Endothelial cell of umbilical vein (primary cell): ENCODE data around the gene KCTD21. TPM values are rescaled to one million over a fixed set of nuclear protein-coding genes. Genes with fewer than 3 reads are reported as not detected.
A peak's percentile ranks its signal among the peaks of the same experiment; 100 is the strongest.

Experiments used
- BruUV-seq: library from RNA; stranded (reverse); fragments of 400-500 nt; replicated peaks from 2 replicates; lab custom pipeline; 2021; lab: Mats Ljungman, UMichigan
- CTCF ChIA-PET: fragments of 300-600, 350-600 bp; sonication (Branson Sonifier 250); formaldehyde crosslinking; loops from one replicate; lab custom pipeline; 2021; ENCODE audit warnings: antibody characterized with exemption, inconsistent platforms; lab: Charles Lee
- POLR2A ChIA-PET: fragments of 300-600, 350-600 bp; sonication (Branson Sonifier 250); formaldehyde crosslinking; loops from one replicate; lab custom pipeline; 2021; ENCODE audit warnings: antibody characterized with exemption, inconsistent platforms; lab: Charles Lee
- DNase-seq: peaks from one replicate; pipeline ENCODE4 v3.0.0-alpha.2; 2011; ENCODE audit warnings: low read depth, low spot score
- FAIRE-seq: peaks from 2 replicates; lab custom pipeline; 2011; peaks lifted over from hg19 to GRCh38; lab: Jason Lieb, UNC
- H2AFZ ChIP-seq: 2 replicates; pipeline ENCODE4 v1.6.0; 2012; ENCODE audit warnings: low read depth, low read length, control low read depth, inconsistent platforms
- H3K27ac ChIP-seq: 2 replicates; pipeline ENCODE4 v1.5.1; 2011; ENCODE audit warnings: low read depth, mild to moderate bottlenecking, control low read depth, low read length, moderate library complexity; ENCODE audit not compliant: insufficient read depth
- H3K27me3 ChIP-seq, 2 experiments: 2 replicates each; pipeline versions ENCODE4 v1.6.0 to v1.6.1; 2011; ENCODE audit warnings: low read length in 2 of 2, mixed read lengths in 1 of 2; ENCODE audit not compliant: control insufficient read depth in 2 of 2, insufficient read depth in 2 of 2
- H3K36me3 ChIP-seq, 2 experiments: 2 replicates in 1 of 2; 3 replicates in 1 of 2; pipeline ENCODE4 v1.5.1; 2011; ENCODE audit warnings: low read length in 2 of 2, mild to moderate bottlenecking in 1 of 2, moderate library complexity in 1 of 2; ENCODE audit not compliant: control insufficient read depth in 2 of 2, insufficient read depth in 2 of 2; ENCODE audit errors: extremely low read depth in 1 of 2
- H3K4me1 ChIP-seq: 3 replicates; pipeline ENCODE4 v1.5.1; 2011; ENCODE audit warnings: mild to moderate bottlenecking, low read length; ENCODE audit not compliant: control insufficient read depth, insufficient read depth; ENCODE audit errors: extremely low read depth
- H3K4me2 ChIP-seq: 2 replicates; pipeline ENCODE4 v1.6.1; 2011; ENCODE audit warnings: low read length, control low read depth, mixed read lengths; ENCODE audit not compliant: insufficient read depth
- H3K4me3 ChIP-seq, 3 experiments: fragments of 200-600 bp in 1 of 3; sonication (generic), shearing (Covaris generic) in 1 of 3; replicated peaks in 1 of 3; 2 replicates each; pipeline ENCODE4 v1.5.1; 2011 to 2016; ENCODE audit warnings: control low read depth in 3 of 3, low read length in 3 of 3, mild to moderate bottlenecking in 2 of 3, inconsistent platforms in 1 of 3, low read depth in 1 of 3, moderate library complexity in 1 of 3; ENCODE audit not compliant: insufficient read depth in 1 of 3
- H3K79me2 ChIP-seq: 2 replicates; pipeline ENCODE4 v1.6.0; 2012; ENCODE audit warnings: low read length, inconsistent platforms; ENCODE audit not compliant: control insufficient read depth, insufficient read depth
- H3K9ac ChIP-seq: replicated peaks from 2 replicates; pipeline ENCODE3; 2011; ENCODE audit warnings: low read length, control low read depth; ENCODE audit not compliant: insufficient read depth; ENCODE audit errors: extremely low read depth
- H3K9me1 ChIP-seq: replicated peaks from 3 replicates; pipeline ENCODE4 v1.6.0; 2011; ENCODE audit warnings: mild to moderate bottlenecking, low read length; ENCODE audit not compliant: control insufficient read depth, insufficient read depth; ENCODE audit errors: extremely low read depth
- H3K9me3 ChIP-seq: replicated peaks from 2 replicates; pipeline ENCODE4 v1.5.1; 2012; ENCODE audit warnings: low read length, inconsistent platforms; ENCODE audit not compliant: control insufficient read depth, insufficient read depth
- H4K20me1 ChIP-seq: replicated peaks from 2 replicates; pipeline ENCODE3; 2011; ENCODE audit warnings: mild to moderate bottlenecking, low read length; ENCODE audit not compliant: control insufficient read depth, insufficient read depth; ENCODE audit errors: extremely low read depth
- EZH2 ChIP-seq: IDR thresholded peaks from 2 replicates; pipeline ENCODE4 v1.6.1; 2012; ENCODE audit warnings: borderline replicate concordance, low read depth, mild to moderate bottlenecking, moderate library complexity, low read length, inconsistent platforms; ENCODE audit not compliant: severe bottlenecking
- FOS ChIP-seq: IDR thresholded peaks from 2 replicates; pipeline ENCODE4 v1.6.1; 2011; ENCODE audit warnings: mild to moderate bottlenecking, low read length, moderate library complexity, borderline replicate concordance; ENCODE audit not compliant: insufficient read depth
- GATA2 ChIP-seq: IDR thresholded peaks from 2 replicates; pipeline ENCODE4 v1.7.0; 2011; ENCODE audit warnings: low read depth, mild to moderate bottlenecking, moderate library complexity, mixed read lengths, low read length; ENCODE audit not compliant: insufficient read length, insufficient read depth
- JUN ChIP-seq: IDR thresholded peaks from 2 replicates; pipeline ENCODE4 v1.6.1; 2011; ENCODE audit warnings: borderline replicate concordance, low read depth; ENCODE audit not compliant: insufficient read length, insufficient read depth
- MYC ChIP-seq: IDR thresholded peaks from one replicate; pipeline ENCODE4 v1.6.1; 2011; ENCODE audit warnings: mild to moderate bottlenecking, low read depth, low read length
- POLR2A ChIP-seq: IDR thresholded peaks from 2 replicates; pipeline ENCODE4 v1.6.1; 2012; ENCODE audit warnings: low read depth, mild to moderate bottlenecking, control low read depth, low read length
- POLR2AphosphoS5 ChIP-seq: IDR thresholded peaks from 2 replicates; pipeline ENCODE4 v1.6.1; 2012; ENCODE audit warnings: low read depth, mild to moderate bottlenecking, control low read depth, low read length, moderate library complexity; ENCODE audit not compliant: insufficient read depth
- dilution Hi-C: fragments of 300-500 bp; cut with MboI; formaldehyde crosslinking; loops from one replicate; pipeline ENCODE4 v1.15.0; 2019; ENCODE audit warnings: low sequenced_read_pairs; ENCODE audit not compliant: extremely low pct_ligation_motif_present
- intact Hi-C: fragments of 100-400 bp; cut with micrococcal nuclease; formaldehyde crosslinking; loops from one replicate; pipeline ENCODE4 v1.10.0; 2022
- polyA plus RNA-seq, 4 experiments: library from polyadenylated mRNA; depleted of rRNA in 3 of 4; stranded (reverse) in 3 of 4; unstranded in 1 of 4; fragments of >200 nt; gene quantifications; 2 replicates each; pipeline versions ENCODE4 v1.2.1 to v1.2.3, GENCODE V29; 2011 to 2012; ENCODE audit warnings: missing spikeins in 1 of 4
- total RNA-seq: library from RNA; stranded (reverse); gene quantifications from 2 replicates; pipeline ENCODE4 v1.2.3, GENCODE V29; 2021
- TF ChIP-seq, protein P1 (sequence below), 2 donors: IDR thresholded peaks; 1 replicate in 1 of 2; 2 replicates in 1 of 2; pipeline ENCODE4 v1.5.1; 2011; ENCODE audit warnings: low read length in 2 of 2, mild to moderate bottlenecking in 2 of 2, moderate library complexity in 2 of 2, control low read depth in 1 of 2, inconsistent platforms in 1 of 2, low read depth in 1 of 2; ENCODE audit not compliant: insufficient read depth in 1 of 2; ENCODE audit errors: extremely low read depth in 1 of 2
- TF ChIP-seq, protein P2 (sequence below): IDR thresholded peaks from 2 replicates; pipeline ENCODE4 v1.6.1; 2011; ENCODE audit not compliant: insufficient read depth, insufficient read length

KCTD21 gene
- total and polyA plus RNA-seq, 2 donors (not counting 3 experiments of a cell fraction or from before 2014, with no cell fraction given) = 8.5 to 11.9 TPM

DNA sequence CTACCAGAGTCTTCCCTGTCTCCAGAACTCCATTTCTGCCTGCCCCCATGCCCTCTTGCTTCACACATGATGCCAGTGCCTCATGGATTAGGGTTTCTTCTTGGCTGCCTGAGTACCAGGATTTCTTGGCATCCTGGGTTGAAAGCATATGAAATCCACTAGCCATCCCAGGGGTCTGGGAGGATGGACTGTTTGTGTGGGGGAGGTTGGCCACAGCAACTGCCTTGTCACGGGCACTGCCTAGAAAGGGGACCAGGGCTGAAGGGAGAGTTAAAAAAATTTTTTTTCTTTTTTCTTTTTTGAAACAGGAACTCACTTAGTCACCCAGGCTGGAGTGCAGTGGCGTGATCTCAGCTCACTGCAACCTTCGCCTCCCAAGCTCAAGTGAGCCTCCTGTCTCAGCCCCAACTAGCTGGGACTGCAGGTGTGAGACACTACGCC, 4.5 kb upstream of the KCTD21 start:
- Histone ChIP-seq H2AFZ (no peak overlapping the region), H3K27me3 (no peaks in the 10 kb centered on the region), H3K36me3 (peaks cover 0 to 3% of the 10 kb centered on the region in 2 experiments), H3K4me3 (no peak overlapping the region), H3K27ac (no peak overlapping the region), H3K9me1 (no peaks in the 10 kb centered on the region), H3K9ac (no peak overlapping the region), H3K4me2 (no peak overlapping the region), H4K20me1 (no peaks in the 10 kb centered on the region), H3K4me1 (peaks cover 21% of the 10 kb centered on the region), H3K79me2 (peaks cover 18% of the 10 kb centered on the region), H3K9me3 (no peaks in the 10 kb centered on the region)
- TF ChIP-seq, protein P1, sequence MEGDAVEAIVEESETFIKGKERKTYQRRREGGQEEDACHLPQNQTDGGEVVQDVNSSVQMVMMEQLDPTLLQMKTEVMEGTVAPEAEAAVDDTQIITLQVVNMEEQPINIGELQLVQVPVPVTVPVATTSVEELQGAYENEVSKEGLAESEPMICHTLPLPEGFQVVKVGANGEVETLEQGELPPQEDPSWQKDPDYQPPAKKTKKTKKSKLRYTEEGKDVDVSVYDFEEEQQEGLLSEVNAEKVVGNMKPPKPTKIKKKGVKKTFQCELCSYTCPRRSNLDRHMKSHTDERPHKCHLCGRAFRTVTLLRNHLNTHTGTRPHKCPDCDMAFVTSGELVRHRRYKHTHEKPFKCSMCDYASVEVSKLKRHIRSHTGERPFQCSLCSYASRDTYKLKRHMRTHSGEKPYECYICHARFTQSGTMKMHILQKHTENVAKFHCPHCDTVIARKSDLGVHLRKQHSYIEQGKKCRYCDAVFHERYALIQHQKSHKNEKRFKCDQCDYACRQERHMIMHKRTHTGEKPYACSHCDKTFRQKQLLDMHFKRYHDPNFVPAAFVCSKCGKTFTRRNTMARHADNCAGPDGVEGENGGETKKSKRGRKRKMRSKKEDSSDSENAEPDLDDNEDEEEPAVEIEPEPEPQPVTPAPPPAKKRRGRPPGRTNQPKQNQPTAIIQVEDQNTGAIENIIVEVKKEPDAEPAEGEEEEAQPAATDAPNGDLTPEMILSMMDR (IDR thresholded peaks at IDR 0.05; ENCODE audit: extremely low read depth in 1 of 2, insufficient read depth in 1 of 2, low read depth in 1 of 2, low read length in 2 of 2) = no peak
- no peak for TF ChIP-seq JUN
- no peak for TF ChIP-seq MYC
- TF ChIP-seq EZH2 = no peak
- no peak for TF ChIP-seq FOS
- TF ChIP-seq, protein P2, sequence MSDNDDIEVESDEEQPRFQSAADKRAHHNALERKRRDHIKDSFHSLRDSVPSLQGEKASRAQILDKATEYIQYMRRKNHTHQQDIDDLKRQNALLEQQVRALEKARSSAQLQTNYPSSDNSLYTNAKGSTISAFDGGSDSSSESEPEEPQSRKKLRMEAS = no peak
- no peak for TF ChIP-seq POLR2A
- TF ChIP-seq GATA2 = no peak
- no peak for TF ChIP-seq POLR2AphosphoS5
- dilution Hi-C loops (no loop called here), intact Hi-C loops (no loop called here)
- no TSS peak for BruUV-seq
- CTCF ChIA-PET = interaction anchor here (0.6 to 1.5 kb wide), 2 partner anchors 18 to 372 kb away, joined by 4 to 5 read pairs; no protein-coding TSS in a partner anchor
- DNase-seq (no peak), FAIRE-seq (peak; percentile 46)
- POLR2A ChIA-PET = no interaction called here
